Activated CD8-positive, alpha-beta T cell treated with anti-CD3 and anti-CD28 coated beads for 36 hours (primary cell): Measurements from ENCODE around the gene ZSCAN5C. TPM values are rescaled to one million over a fixed set of nuclear protein-coding genes. Genes with fewer than 3 reads are reported as not detected.
"Not testable (repeated sequence)": the region's sequence is repeated elsewhere in the genome, so short reads cannot be mapped to it uniquely, and the experiment has no call there.

ENCODE experiments used
- ATAC-seq: fragments of 200-7000 bp; cut with Tn5 transposase; one replicate; pipeline ENCODE4 v1.10.0; 2021; ENCODE audit warnings: mild to moderate bottlenecking, moderate library complexity
- CTCF ChIA-PET: fragments of 350-600 bp; sonication (Branson Sonifier 250); formaldehyde crosslinking; loops from one replicate; lab custom pipeline; 2021; ENCODE audit warnings: antibody characterized with exemption; lab: Charles Lee
- POLR2A ChIA-PET: fragments of 350-600 bp; sonication (Branson Sonifier 250); formaldehyde crosslinking; loops from one replicate; lab custom pipeline; 2021; ENCODE audit warnings: antibody characterized with exemption; lab: Charles Lee
- DNase-seq: peaks from one replicate; pipeline ENCODE4 v3.0.0-alpha.2; 2020
- H3K27ac Mint-ChIP-seq: one replicate; pipeline ENCODE4 v1.8.0; 2021; ENCODE audit warnings: mild to moderate bottlenecking, mixed read lengths
- H3K27me3 Mint-ChIP-seq: one replicate; pipeline ENCODE4 v1.8.0; 2021; ENCODE audit warnings: mixed read lengths
- H3K36me3 Mint-ChIP-seq: one replicate; pipeline ENCODE4 v1.8.0; 2021; ENCODE audit warnings: low read depth, mixed read lengths
- H3K4me1 Mint-ChIP-seq: one replicate; pipeline ENCODE4 v1.8.0; 2021; ENCODE audit warnings: low read depth, mixed read lengths
- H3K4me3 Mint-ChIP-seq: one replicate; pipeline ENCODE4 v1.8.0; 2021; ENCODE audit warnings: mild to moderate bottlenecking, moderate library complexity, mixed read lengths
- H3K9me3 Mint-ChIP-seq: one replicate; pipeline ENCODE4 v1.8.0; 2021; ENCODE audit warnings: mixed read lengths
- CTCF ChIP-seq: fragments of 200-600 bp; IDR thresholded peaks from one replicate; pipeline ENCODE4 v1.8.0; 2022; ENCODE audit warnings: antibody characterized with exemption, mild to moderate bottlenecking
- intact Hi-C: fragments of 100-400 bp; cut with micrococcal nuclease; formaldehyde crosslinking; loops from one replicate; pipeline ENCODE4 v1.10.0; 2022
- total RNA-seq, 2 experiments: library from RNA; stranded (reverse); gene quantifications; one replicate each; pipeline ENCODE4 v1.2.3, GENCODE V29; 2021

Gene ZSCAN5C
- total RNA-seq, 2 experiments from 2014 or later: not detected

DNA sequence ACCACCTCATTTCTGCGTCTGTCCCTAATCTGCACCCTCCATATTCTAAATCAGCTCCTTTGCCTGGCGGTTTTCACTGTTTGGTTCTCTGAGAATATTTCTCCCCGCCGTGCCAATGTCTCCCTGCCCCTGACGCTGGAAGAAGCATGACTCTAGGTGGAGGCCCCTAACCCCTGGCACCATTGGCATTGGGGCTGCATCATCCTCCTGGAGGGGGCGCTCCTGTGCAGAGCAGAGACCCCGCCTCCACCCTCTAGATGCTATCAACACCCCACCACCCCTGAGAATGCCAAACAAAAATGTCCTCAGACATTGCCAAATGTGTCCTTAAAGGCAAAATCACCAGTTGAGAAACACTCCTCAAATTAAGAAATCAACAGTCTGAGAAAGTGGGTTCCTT, 11.0 kb upstream of the ZSCAN5C start:
- CTCF ChIA-PET: no interaction called here
- ATAC-seq (no peak), DNase-seq (no peak)
- POLR2A ChIA-PET: no interaction called here
- intact Hi-C loops: no loop called here
- Mint-ChIP-seq H3K36me3 (no peaks in the 10 kb centered on the region), H3K27me3 (peaks cover 3% of the 10 kb centered on the region), H3K27ac (no peak overlapping the region), H3K9me3 (no peaks in the 10 kb centered on the region), H3K4me3 (no peak overlapping the region), H3K4me1 (no peaks in the 10 kb centered on the region)
- TF ChIP-seq CTCF: no peak

DNA sequence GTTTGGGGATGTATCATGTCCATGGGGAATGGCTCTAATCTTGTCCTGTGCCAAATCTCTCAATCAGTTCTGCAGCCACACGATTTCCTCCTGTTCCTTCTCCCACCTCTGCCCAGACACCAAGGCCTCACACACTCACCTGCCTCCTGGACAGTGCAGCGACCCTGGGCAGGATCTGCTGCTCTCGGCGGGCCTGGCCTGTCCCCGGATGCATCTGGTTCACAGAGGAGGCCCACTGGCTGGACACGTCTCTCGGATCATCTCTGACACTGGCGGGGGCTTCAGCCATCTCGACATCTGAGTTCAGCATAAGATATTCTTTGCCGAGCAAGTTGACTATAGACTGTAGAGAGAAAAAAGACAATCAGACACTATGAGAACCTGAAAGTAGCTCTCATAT, 10.4 kb upstream of the ZSCAN5C start:
- intact Hi-C loops: no loop called here
- Mint-ChIP-seq H3K4me3 (no peak overlapping the region), H3K27ac (no peak overlapping the region), H3K4me1 (no peaks in the 10 kb centered on the region), H3K36me3 (no peaks in the 10 kb centered on the region), H3K9me3 (no peaks in the 10 kb centered on the region), H3K27me3 (peaks cover 3% of the 10 kb centered on the region)
- ChIA-PET POLR2A (no interaction called here), CTCF (interaction anchor here (2.0 kb wide), 1 partner anchor 20 kb away, joined by 5 read pairs; no protein-coding TSS in a partner anchor)
- ATAC-seq: no peak
- TF ChIP-seq CTCF: no peak
- no peak for DNase-seq

DNA sequence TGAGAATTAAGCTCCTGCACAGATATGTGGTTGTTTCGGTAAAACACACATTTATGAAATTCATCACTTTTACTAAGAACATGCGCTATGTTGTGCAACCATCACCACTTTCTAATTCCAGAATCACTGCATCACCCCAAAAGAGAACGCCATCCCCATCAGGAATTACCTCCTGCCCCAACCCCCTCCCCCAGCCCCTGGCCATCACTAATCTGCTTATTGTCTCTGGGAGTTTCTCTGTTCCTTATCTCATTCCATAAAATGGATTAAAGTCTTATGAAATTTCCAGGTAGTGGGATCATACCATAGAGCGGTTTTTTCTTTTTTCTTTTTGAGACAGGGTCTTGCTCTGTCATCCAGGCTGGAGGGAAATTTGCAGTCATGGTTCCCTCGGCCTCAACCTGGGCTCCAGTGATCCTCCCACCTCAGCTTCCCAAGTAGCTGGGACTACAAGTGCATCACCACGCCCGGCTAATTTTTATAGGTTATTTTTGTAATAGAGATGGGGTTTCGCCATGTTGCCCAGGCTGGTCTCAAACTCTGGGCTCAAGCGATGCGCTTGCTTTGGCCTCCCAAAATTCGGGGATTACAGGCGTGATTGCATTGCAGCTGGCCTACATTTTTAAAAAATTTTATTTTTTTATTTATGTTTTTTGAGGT, 8.0 kb upstream of the ZSCAN5C start:
- Mint-ChIP-seq H3K27ac (no peak overlapping the region), H3K9me3 (no peaks in the 10 kb centered on the region), H3K36me3 (no peaks in the 10 kb centered on the region), H3K4me3 (no peak overlapping the region), H3K27me3 (no peaks in the 10 kb centered on the region), H3K4me1 (no peaks in the 10 kb centered on the region)
- ChIA-PET CTCF (interaction anchor here (0.8 to 1.3 kb wide), 4 partner anchors 11 to 128 kb away, joined by 3 to 4 read pairs (median 4); no protein-coding TSS in a partner anchor), POLR2A (no interaction called here)
- ATAC-seq (no peak), DNase-seq (no peak)
- no peak for TF ChIP-seq CTCF
- intact Hi-C loops: no loop called here

DNA sequence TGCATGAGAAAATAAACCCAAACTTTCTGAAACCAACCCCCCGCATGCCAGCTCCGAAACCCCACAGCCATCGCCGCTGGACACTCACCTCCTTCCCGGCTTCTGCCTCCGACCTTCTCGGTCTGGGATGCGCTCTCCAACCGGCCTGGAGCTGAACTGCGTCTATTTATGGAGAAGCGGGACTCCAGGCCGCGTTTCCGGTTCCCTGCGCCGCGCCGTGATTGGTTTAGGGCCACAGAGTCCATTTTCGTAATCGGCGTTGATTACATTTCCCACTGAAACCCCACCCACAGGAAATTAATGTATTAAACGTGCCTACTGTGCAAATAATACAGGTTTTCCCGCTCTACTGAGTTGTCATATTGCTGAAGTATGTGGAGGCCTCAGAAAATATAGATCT, 4.4 kb upstream of the ZSCAN5C start, which contains the start of gene ZSCAN5B:
TSS of gene ZSCAN5B (minus strand) at position 138 of the 400 bp plus-strand sequence. CDS start 4,731 bp downstream, outside the sequence.
- H3K27me3 Mint-ChIP-seq, H3K36me3 Mint-ChIP-seq, POLR2A ChIA-PET, CTCF ChIA-PET, intact Hi-C loops, ATAC-seq, H3K9me3 Mint-ChIP-seq, H3K4me3 Mint-ChIP-seq, H3K27ac Mint-ChIP-seq, H3K4me1 Mint-ChIP-seq, DNase-seq: not testable (repeated sequence)

GRCh38 chr19:56199687-56200086, 2.4 kb upstream of the ZSCAN5C start:
- no peak overlapping the region for H3K4me3 Mint-ChIP-seq
- no peak for TF ChIP-seq CTCF
- ChIA-PET POLR2A (no interaction called here), CTCF (interaction anchor here (1.0 kb wide), 1 partner anchor 53 kb away, joined by 4 read pairs; no protein-coding TSS in a partner anchor)
- H3K9me3 Mint-ChIP-seq: no peaks in the 10 kb centered on the region
- H3K4me1 Mint-ChIP-seq: no peaks in the 10 kb centered on the region
- H3K27me3 Mint-ChIP-seq: peaks cover 1% of the 10 kb centered on the region
- intact Hi-C loops: no loop called here
- DNase-seq (no peak), ATAC-seq (no peak)
- H3K36me3 Mint-ChIP-seq: no peaks in the 10 kb centered on the region
- no peak overlapping the region for H3K27ac Mint-ChIP-seq

GRCh38 chr19:56207581-56207980, 5.5 kb downstream of the ZSCAN5C start:
- H3K27ac Mint-ChIP-seq, H3K36me3 Mint-ChIP-seq, H3K27me3 Mint-ChIP-seq, ATAC-seq, DNase-seq, intact Hi-C loops, H3K4me1 Mint-ChIP-seq, H3K4me3 Mint-ChIP-seq, CTCF ChIA-PET, H3K9me3 Mint-ChIP-seq: not testable (repeated sequence)
- POLR2A ChIA-PET: interaction anchor here (1.0 kb wide), 1 partner anchor 488 kb away, joined by 3 read pairs; no protein-coding TSS in a partner anchor
